ENCODE results near the gene LILRA6.
"Not testable (repeated sequence)": the region's sequence is repeated elsewhere in the genome, so short reads cannot be mapped to it uniquely, and the experiment has no call there.

The LILRA6 gene

GRCh38 chr19:54247106-54247930 is 4.7 kb upstream of the LILRA6 start:
- no peak for TF ChIP-seq CTCF (IDR thresholded peaks at IDR 0.05; ENCODE audit: control extremely low read depth, extremely low read depth, low read depth, missing control alignments)
- DNase-seq (ENCODE audit: extremely low spot score) = no peak
- ChIA-PET CTCF (interaction anchor here (0.9 to 1.9 kb wide), 2 partner anchors 16 to 18 kb away, joined by 4 to 7 read pairs; no protein-coding TSS in a partner anchor), POLR2A (no interaction called here)

- CTCF ChIA-PET = no interaction called here
- POLR2A ChIA-PET = no interaction called here
- no peak for TF ChIP-seq CTCF (IDR thresholded peaks at IDR 0.05; ENCODE audit: control extremely low read depth, extremely low read depth, low read depth, missing control alignments)
- DNase-seq (ENCODE audit: extremely low spot score) = no peak
Measured at GRCh38 chr19:54245936-54246335, 3.3 kb upstream of the LILRA6 start.

- CTCF ChIA-PET; POLR2A ChIA-PET; DNase-seq (ENCODE audit: extremely low spot score): not testable (repeated sequence)
Measured at GRCh38 chr19:54243809-54244208, 1.2 kb upstream of the LILRA6 start.

- CTCF ChIA-PET; POLR2A ChIA-PET; DNase-seq (ENCODE audit: extremely low spot score): not testable (repeated sequence)
Measured at GRCh38 chr19:54242234-54242633, 356 bp downstream of the LILRA6 start.

GRCh38 chr19:54240372-54241336 is 1.9 kb downstream of the LILRA6 start:
- CTCF ChIA-PET; POLR2A ChIA-PET; DNase-seq (ENCODE audit: extremely low spot score): not testable (repeated sequence)

GRCh38 chr19:54239491-54240371 is 2.9 kb downstream of the LILRA6 start:
- CTCF ChIA-PET; DNase-seq (ENCODE audit: extremely low spot score); POLR2A ChIA-PET: not testable (repeated sequence)

- POLR2A ChIA-PET = no interaction called here
- no peak for TF ChIP-seq CTCF (IDR thresholded peaks at IDR 0.05; ENCODE audit: control extremely low read depth, extremely low read depth, low read depth, missing control alignments)
- DNase-seq (ENCODE audit: extremely low spot score) = no peak
- CTCF ChIA-PET = interaction anchor here (0.9 to 1.8 kb wide), 2 partner anchors 62 to 65 kb away, joined by 3 to 5 read pairs; no protein-coding TSS in a partner anchor
Measured at GRCh38 chr19:54233941-54234340, 8.6 kb downstream of the LILRA6 start.

GRCh38 chr19:54231077-54231931 is 11.3 kb downstream of the LILRA6 start:
- POLR2A ChIA-PET = no interaction called here

More at GRCh38 chr19:54231077-54231931, 11.3 kb downstream of the LILRA6 start:
- CTCF ChIA-PET = interaction anchor here (0.9 to 1.9 kb wide), 8 partner anchors 16 to 72 kb away, joined by 4 to 7 read pairs (median 4); partner anchors contain the start of genes MBOAT7, RPS9 and TMC4
- peak; percentile 80 for DNase-seq (ENCODE audit: extremely low spot score)
- TF ChIP-seq CTCF (IDR thresholded peaks at IDR 0.05; ENCODE audit: control extremely low read depth, extremely low read depth, low read depth, missing control alignments) = peak; percentile 91
